GM21619 (cell line): Measurements from ENCODE around the gene TMPRSS9.

Source experiments
- ATAC-seq: cut with Tn5 transposase; IDR thresholded peaks from one replicate; pipeline ENCODE4 v1.9.1; 2021; ENCODE audit not compliant: unreplicated experiment

The TMPRSS9 gene

GRCh38 chr19:2431318-2432055 lies 71.4 kb downstream of the TMPRSS9 start:
- no peak for ATAC-seq

- ATAC-seq: no peak
These were observed 72.2 kb downstream of the TMPRSS9 start for GRCh38 chr19:2432131-2432848.

GRCh38 chr19:2433854-2434253 lies 73.8 kb downstream of the TMPRSS9 start:
- no peak for ATAC-seq

- no peak for ATAC-seq
These were observed 74.2 kb downstream of the TMPRSS9 start for GRCh38 chr19:2434267-2434666.

GRCh38 chr19:2434721-2435265 lies 74.7 kb downstream of the TMPRSS9 start:
- ATAC-seq: no peak

- ATAC-seq: no peak
These were observed 76.3 kb downstream of the TMPRSS9 start for GRCh38 chr19:2436384-2436783.

- no peak for ATAC-seq
These were observed 76.9 kb downstream of the TMPRSS9 start for GRCh38 chr19:2436926-2437325.

GRCh38 chr19:2438178-2438577 lies 78.1 kb downstream of the TMPRSS9 start:
- ATAC-seq: no peak

GRCh38 chr19:2440515-2440914 lies 80.5 kb downstream of the TMPRSS9 start:
- ATAC-seq: no peak

- no peak for ATAC-seq
These were observed 81.2 kb downstream of the TMPRSS9 start for GRCh38 chr19:2441096-2441752.

- no peak for ATAC-seq
These were observed 83.2 kb downstream of the TMPRSS9 start for GRCh38 chr19:2443116-2443784.

- no peak for ATAC-seq
These were observed 83.7 kb downstream of the TMPRSS9 start for GRCh38 chr19:2443785-2444182.

GRCh38 chr19:2444251-2445002 lies 84.4 kb downstream of the TMPRSS9 start:
- no peak for ATAC-seq

GRCh38 chr19:2446381-2446780 lies 86.3 kb downstream of the TMPRSS9 start:
- no peak for ATAC-seq

- ATAC-seq: no peak
These were observed 89.0 kb downstream of the TMPRSS9 start for GRCh38 chr19:2449019-2449418.

- no peak for ATAC-seq
These were observed 91.1 kb downstream of the TMPRSS9 start for GRCh38 chr19:2451138-2451537.

- ATAC-seq: no peak
These were observed 91.7 kb downstream of the TMPRSS9 start for GRCh38 chr19:2451741-2452140.

GRCh38 chr19:2453431-2454025 lies 93.5 kb downstream of the TMPRSS9 start:
- no peak for ATAC-seq

GRCh38 chr19:2454199-2454961 lies 94.3 kb downstream of the TMPRSS9 start:
- no peak for ATAC-seq
